Measurements from ENCODE around the gene SPOCD1.

SPOCD1 gene

DNA sequence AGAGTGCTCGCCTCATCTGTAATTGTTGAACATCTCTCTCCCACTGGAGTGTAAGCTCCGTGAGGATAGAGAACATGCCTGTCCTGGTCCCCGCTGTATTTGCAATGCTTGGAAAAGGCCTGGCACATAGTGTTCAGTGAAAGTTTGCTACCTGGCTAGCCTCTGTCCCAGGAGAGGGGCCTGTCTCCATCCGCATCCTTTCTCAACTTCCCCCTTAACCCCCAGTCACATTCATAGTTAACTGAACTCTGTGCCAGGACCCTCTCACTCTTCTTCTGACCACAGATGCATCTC is 15.2 kb downstream of the SPOCD1 start:
- Histone ChIP-seq H3F3A (ENCODE audit: low read depth) (no peaks in the 10 kb centered on the region), H3K4me2 (ENCODE audit: low read depth, low read length, poor library complexity, severe bottlenecking) (no peak overlapping the region), H3K9me3 (ENCODE audit: insufficient read depth, low read depth, low read length) (no peaks in the 10 kb centered on the region), H3K27me3 (ENCODE audit: insufficient read depth, low read length, poor library complexity, severe bottlenecking) (no peaks in the 10 kb centered on the region), H3K36me3 (ENCODE audit: insufficient read depth, low read length) (no peaks in the 10 kb centered on the region), H3K9me2 (replicated peaks; ENCODE audit: low read depth, low read length) (no peaks in the 10 kb centered on the region), H3K4me1 (ENCODE audit: insufficient read depth, low read length, poor library complexity, severe bottlenecking) (no peaks in the 10 kb centered on the region), H3K9ac (ENCODE audit: low read depth, low read length, poor library complexity, severe bottlenecking) (no peak overlapping the region), H2AFZ (ENCODE audit: low read length) (no peak overlapping the region), H3K4me3 (ENCODE audit: low read length, poor library complexity, severe bottlenecking) (no peak overlapping the region), H3K79me2 (ENCODE audit: insufficient read depth, low read length) (no peaks in the 10 kb centered on the region), H4K20me1 (ENCODE audit: insufficient read depth, low read length, poor library complexity, severe bottlenecking) (no peaks in the 10 kb centered on the region)
- TF ChIP-seq, protein P1, sequence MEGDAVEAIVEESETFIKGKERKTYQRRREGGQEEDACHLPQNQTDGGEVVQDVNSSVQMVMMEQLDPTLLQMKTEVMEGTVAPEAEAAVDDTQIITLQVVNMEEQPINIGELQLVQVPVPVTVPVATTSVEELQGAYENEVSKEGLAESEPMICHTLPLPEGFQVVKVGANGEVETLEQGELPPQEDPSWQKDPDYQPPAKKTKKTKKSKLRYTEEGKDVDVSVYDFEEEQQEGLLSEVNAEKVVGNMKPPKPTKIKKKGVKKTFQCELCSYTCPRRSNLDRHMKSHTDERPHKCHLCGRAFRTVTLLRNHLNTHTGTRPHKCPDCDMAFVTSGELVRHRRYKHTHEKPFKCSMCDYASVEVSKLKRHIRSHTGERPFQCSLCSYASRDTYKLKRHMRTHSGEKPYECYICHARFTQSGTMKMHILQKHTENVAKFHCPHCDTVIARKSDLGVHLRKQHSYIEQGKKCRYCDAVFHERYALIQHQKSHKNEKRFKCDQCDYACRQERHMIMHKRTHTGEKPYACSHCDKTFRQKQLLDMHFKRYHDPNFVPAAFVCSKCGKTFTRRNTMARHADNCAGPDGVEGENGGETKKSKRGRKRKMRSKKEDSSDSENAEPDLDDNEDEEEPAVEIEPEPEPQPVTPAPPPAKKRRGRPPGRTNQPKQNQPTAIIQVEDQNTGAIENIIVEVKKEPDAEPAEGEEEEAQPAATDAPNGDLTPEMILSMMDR (conservative IDR thresholded peaks at IDR 0.05; ENCODE audit: low read length) = no peak
- no peak for TF ChIP-seq EZH2phosphoT487 (IDR thresholded peaks at IDR 0.05; ENCODE audit: borderline replicate concordance)

DNA sequence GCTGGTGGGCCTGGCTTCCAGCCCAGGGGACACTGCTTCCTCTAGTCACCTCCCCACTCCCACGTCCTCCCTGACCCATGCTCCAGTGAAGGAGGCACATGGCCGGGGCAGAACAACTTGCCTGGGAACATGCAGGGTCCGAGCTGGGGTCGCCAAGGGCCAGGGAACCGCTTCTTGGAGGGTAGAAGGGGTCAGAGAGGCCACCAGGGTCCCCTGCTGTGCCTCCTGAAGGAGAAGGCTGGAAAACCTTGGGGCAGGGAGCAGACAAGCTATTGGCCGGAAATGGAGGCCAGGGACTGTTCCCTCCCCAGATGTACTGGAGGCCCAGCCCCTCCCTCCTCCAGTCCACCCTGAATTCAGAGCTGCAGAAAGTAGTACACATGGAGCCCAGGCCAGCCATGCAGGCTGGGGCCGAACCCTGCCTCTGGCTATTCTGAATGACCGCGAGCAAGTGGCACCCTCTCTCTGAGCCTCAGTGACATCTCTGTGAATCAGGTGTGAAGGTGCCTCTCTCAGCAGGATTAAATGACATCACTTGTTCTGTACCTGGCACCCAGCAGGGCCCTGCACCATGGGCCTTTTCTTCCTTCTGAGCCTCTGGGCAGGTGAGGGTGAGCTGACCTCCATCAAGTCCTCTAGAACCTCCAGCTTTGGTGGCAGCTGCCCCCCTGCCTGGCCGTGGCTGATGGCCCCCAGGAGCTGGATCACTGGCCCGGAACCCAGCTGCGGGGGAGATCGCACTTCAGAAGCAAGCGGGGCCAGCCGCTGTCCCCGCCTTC is 15.7 kb downstream of the SPOCD1 start:
- Histone ChIP-seq H3K9ac (ENCODE audit: low read depth, low read length, poor library complexity, severe bottlenecking) (no peak overlapping the region), H3K79me2 (ENCODE audit: insufficient read depth, low read length) (no peaks in the 10 kb centered on the region), H3K36me3 (ENCODE audit: insufficient read depth, low read length) (no peaks in the 10 kb centered on the region), H3K9me2 (replicated peaks; ENCODE audit: low read depth, low read length) (no peaks in the 10 kb centered on the region), H3K4me2 (ENCODE audit: low read depth, low read length, poor library complexity, severe bottlenecking) (no peak overlapping the region), H2AFZ (ENCODE audit: low read length) (no peak overlapping the region), H3K4me1 (ENCODE audit: insufficient read depth, low read length, poor library complexity, severe bottlenecking) (no peaks in the 10 kb centered on the region), H3F3A (ENCODE audit: low read depth) (no peaks in the 10 kb centered on the region), H3K27me3 (ENCODE audit: insufficient read depth, low read length, poor library complexity, severe bottlenecking) (no peaks in the 10 kb centered on the region), H3K9me3 (ENCODE audit: insufficient read depth, low read depth, low read length) (no peaks in the 10 kb centered on the region), H3K4me3 (ENCODE audit: low read length, poor library complexity, severe bottlenecking) (no peak overlapping the region), H4K20me1 (ENCODE audit: insufficient read depth, low read length, poor library complexity, severe bottlenecking) (no peaks in the 10 kb centered on the region)
- no peak for TF ChIP-seq EZH2phosphoT487 (IDR thresholded peaks at IDR 0.05; ENCODE audit: borderline replicate concordance)
- TF ChIP-seq, protein P1 (conservative IDR thresholded peaks at IDR 0.05; ENCODE audit: low read length) = no peak

DNA sequence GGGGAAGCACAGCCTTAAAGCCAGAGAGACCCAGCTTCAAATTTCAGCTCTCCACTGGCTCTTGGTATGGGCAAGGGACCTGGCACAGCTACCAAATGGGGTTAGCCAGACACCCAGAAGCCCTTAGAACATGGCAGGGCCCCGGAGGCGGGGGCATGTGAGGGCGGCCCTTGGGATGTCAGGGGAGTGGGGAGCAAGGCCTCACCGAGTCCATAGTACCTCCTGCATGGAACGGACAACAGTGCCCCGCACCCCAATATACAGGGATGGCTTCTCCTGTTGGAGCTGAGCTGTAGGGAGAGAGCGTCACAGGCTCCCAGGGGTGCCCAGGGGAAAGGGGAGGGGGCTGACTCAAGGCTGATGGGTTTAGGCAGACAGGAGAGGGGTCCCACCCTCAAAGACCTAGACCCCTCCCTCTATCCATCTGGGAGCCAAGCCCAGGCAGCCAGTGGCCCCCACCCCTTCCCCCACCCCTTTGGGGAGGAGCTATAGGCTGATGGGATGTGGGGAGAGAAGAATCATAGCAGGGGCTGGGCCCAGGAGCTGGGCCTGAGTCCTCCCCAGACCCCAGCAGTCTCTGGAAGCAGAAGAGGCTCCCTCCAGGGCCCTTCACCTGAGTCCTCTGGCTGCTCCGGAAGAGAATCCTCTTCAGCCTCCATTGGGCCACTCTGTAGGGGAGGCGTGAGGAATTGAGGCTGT is 16.5 kb downstream of the SPOCD1 start:
- Histone ChIP-seq H3K79me2 (ENCODE audit: insufficient read depth, low read length) (no peaks in the 10 kb centered on the region), H3K4me1 (ENCODE audit: insufficient read depth, low read length, poor library complexity, severe bottlenecking) (no peaks in the 10 kb centered on the region), H4K20me1 (ENCODE audit: insufficient read depth, low read length, poor library complexity, severe bottlenecking) (no peaks in the 10 kb centered on the region), H3K9ac (ENCODE audit: low read depth, low read length, poor library complexity, severe bottlenecking) (no peak overlapping the region), H3K9me2 (replicated peaks; ENCODE audit: low read depth, low read length) (no peaks in the 10 kb centered on the region), H3K27me3 (ENCODE audit: insufficient read depth, low read length, poor library complexity, severe bottlenecking) (no peaks in the 10 kb centered on the region), H3K36me3 (ENCODE audit: insufficient read depth, low read length) (no peaks in the 10 kb centered on the region), H2AFZ (ENCODE audit: low read length) (no peak overlapping the region), H3K4me2 (ENCODE audit: low read depth, low read length, poor library complexity, severe bottlenecking) (no peak overlapping the region), H3K4me3 (ENCODE audit: low read length, poor library complexity, severe bottlenecking) (no peak overlapping the region), H3F3A (ENCODE audit: low read depth) (no peaks in the 10 kb centered on the region), H3K9me3 (ENCODE audit: insufficient read depth, low read depth, low read length) (no peaks in the 10 kb centered on the region)
- TF ChIP-seq, protein P1 (conservative IDR thresholded peaks at IDR 0.05; ENCODE audit: low read length) = no peak
- no peak for TF ChIP-seq EZH2phosphoT487 (IDR thresholded peaks at IDR 0.05; ENCODE audit: borderline replicate concordance)
